Astrocyte (in vitro differentiated cells and primary cell): ENCODE measurements around the gene EMD. TPM values are rescaled to one million over a fixed set of nuclear protein-coding genes. Genes with fewer than 3 reads are reported as not detected.

ENCODE experiments used
- DNase-seq: peaks from one replicate; pipeline ENCODE4 v3.0.0-alpha.2; 2010; ENCODE audit warnings: low read depth
- FAIRE-seq: peaks from 2 replicates; lab custom pipeline; 2011; peaks lifted over from hg19 to GRCh38; lab: Jason Lieb, UNC
- H2AFZ ChIP-seq: 2 replicates; pipeline ENCODE4 v1.6.0; 2012; ENCODE audit warnings: low read depth, low read length, inconsistent platforms
- H3K27ac ChIP-seq: 2 replicates; pipeline ENCODE4 v1.5.1; 2011; ENCODE audit warnings: low read depth, low read length, inconsistent platforms
- H3K27me3 ChIP-seq: 2 replicates; pipeline ENCODE4 v1.6.0; 2011; ENCODE audit warnings: low read length, inconsistent platforms; ENCODE audit not compliant: insufficient read depth
- H3K36me3 ChIP-seq: 2 replicates; pipeline ENCODE4 v1.5.1; 2011; ENCODE audit warnings: low read length, inconsistent platforms; ENCODE audit not compliant: insufficient read depth
- H3K4me1 ChIP-seq: 2 replicates; pipeline ENCODE4 v1.5.1; 2011; ENCODE audit warnings: low read length, inconsistent platforms; ENCODE audit not compliant: insufficient read depth
- H3K4me2 ChIP-seq: 2 replicates; pipeline ENCODE4 v1.6.0; 2012; ENCODE audit warnings: low read length, inconsistent platforms
- H3K4me3 ChIP-seq: 2 replicates; pipeline ENCODE4 v1.5.1; 2011; ENCODE audit warnings: low read depth, mild to moderate bottlenecking, low read length, inconsistent platforms; ENCODE audit not compliant: insufficient read depth
- H3K79me2 ChIP-seq: 2 replicates; pipeline ENCODE4 v1.6.0; 2012; ENCODE audit warnings: mild to moderate bottlenecking, low read length, inconsistent platforms; ENCODE audit not compliant: insufficient read depth
- H3K9ac ChIP-seq: 2 replicates; pipeline ENCODE4 v1.6.0; 2012; ENCODE audit warnings: mild to moderate bottlenecking, low read length, inconsistent platforms
- H3K9me3 ChIP-seq: 2 replicates; pipeline ENCODE4 v1.5.1; 2012; ENCODE audit warnings: low read depth, mild to moderate bottlenecking, low read length, inconsistent platforms; ENCODE audit not compliant: insufficient read depth
- H4K20me1 ChIP-seq: 2 replicates; pipeline ENCODE4 v1.6.0; 2012; ENCODE audit warnings: low read length, inconsistent platforms; ENCODE audit not compliant: insufficient read depth
- H3K27ac Mint-ChIP-seq: one replicate; pipeline ENCODE4 v1.8.0; 2021; ENCODE audit warnings: mild to moderate bottlenecking, mixed read lengths; ENCODE audit not compliant: unreplicated experiment
- H3K27me3 Mint-ChIP-seq: one replicate; pipeline ENCODE4 v1.8.0; 2021; ENCODE audit warnings: low read depth, mixed read lengths; ENCODE audit not compliant: unreplicated experiment
- H3K36me3 Mint-ChIP-seq: one replicate; pipeline ENCODE4 v1.8.0; 2021; ENCODE audit warnings: low read depth, mixed read lengths; ENCODE audit not compliant: unreplicated experiment
- H3K4me1 Mint-ChIP-seq: one replicate; pipeline ENCODE4 v1.8.0; 2021; ENCODE audit warnings: low read depth, mixed read lengths; ENCODE audit not compliant: unreplicated experiment
- H3K4me3 Mint-ChIP-seq: one replicate; pipeline ENCODE4 v1.8.0; 2021; ENCODE audit warnings: mild to moderate bottlenecking, moderate library complexity, mixed read lengths; ENCODE audit not compliant: unreplicated experiment
- H3K9me3 Mint-ChIP-seq: one replicate; pipeline ENCODE4 v1.8.0; 2021; ENCODE audit warnings: mild to moderate bottlenecking, mixed read lengths; ENCODE audit not compliant: unreplicated experiment
- EZH2 ChIP-seq: IDR thresholded peaks from 2 replicates; pipeline ENCODE4 v1.6.1; 2012; ENCODE audit warnings: mild to moderate bottlenecking, low read length, inconsistent platforms; ENCODE audit not compliant: insufficient read depth
- total RNA-seq: library from RNA; stranded (reverse); gene quantifications from 2 replicates; pipeline ENCODE4 v1.2.1, GENCODE V29; 2021
- TF ChIP-seq, protein P1 (sequence below): IDR thresholded peaks from 2 replicates; pipeline ENCODE4 v1.5.1; 2011; ENCODE audit warnings: low read depth, mild to moderate bottlenecking, inconsistent platforms, low read length, moderate library complexity; ENCODE audit not compliant: insufficient read depth

Gene EMD
- total RNA-seq, 1 donor from 2014 or later, result 75.6 TPM

GRCh38 chrX:154426916-154427770 lies 48.0 kb downstream of the EMD start:
- no peaks in the 10 kb centered on the region for H3K27me3 Mint-ChIP-seq
- Histone ChIP-seq H3K9ac (no peak overlapping the region), H3K4me3 (no peak overlapping the region), H3K27ac (no peak overlapping the region), H3K9me3 (no peaks in the 10 kb centered on the region), H3K4me2 (no peak overlapping the region), H3K79me2 (peaks cover 29% of the 10 kb centered on the region), H3K4me1 (no peaks in the 10 kb centered on the region), H3K27me3 (no peaks in the 10 kb centered on the region), H2AFZ (no peak overlapping the region), H3K36me3 (no peaks in the 10 kb centered on the region), H4K20me1 (peaks cover 21% of the 10 kb centered on the region)
- FAIRE-seq, result no peak
- H3K36me3 Mint-ChIP-seq, result no peaks in the 10 kb centered on the region
- peaks cover 16% of the 10 kb centered on the region for H3K4me1 Mint-ChIP-seq
- no peaks in the 10 kb centered on the region for H3K9me3 Mint-ChIP-seq
- H3K27ac Mint-ChIP-seq, result no peak overlapping the region
- TF ChIP-seq EZH2, result no peak
- TF ChIP-seq, protein P1, sequence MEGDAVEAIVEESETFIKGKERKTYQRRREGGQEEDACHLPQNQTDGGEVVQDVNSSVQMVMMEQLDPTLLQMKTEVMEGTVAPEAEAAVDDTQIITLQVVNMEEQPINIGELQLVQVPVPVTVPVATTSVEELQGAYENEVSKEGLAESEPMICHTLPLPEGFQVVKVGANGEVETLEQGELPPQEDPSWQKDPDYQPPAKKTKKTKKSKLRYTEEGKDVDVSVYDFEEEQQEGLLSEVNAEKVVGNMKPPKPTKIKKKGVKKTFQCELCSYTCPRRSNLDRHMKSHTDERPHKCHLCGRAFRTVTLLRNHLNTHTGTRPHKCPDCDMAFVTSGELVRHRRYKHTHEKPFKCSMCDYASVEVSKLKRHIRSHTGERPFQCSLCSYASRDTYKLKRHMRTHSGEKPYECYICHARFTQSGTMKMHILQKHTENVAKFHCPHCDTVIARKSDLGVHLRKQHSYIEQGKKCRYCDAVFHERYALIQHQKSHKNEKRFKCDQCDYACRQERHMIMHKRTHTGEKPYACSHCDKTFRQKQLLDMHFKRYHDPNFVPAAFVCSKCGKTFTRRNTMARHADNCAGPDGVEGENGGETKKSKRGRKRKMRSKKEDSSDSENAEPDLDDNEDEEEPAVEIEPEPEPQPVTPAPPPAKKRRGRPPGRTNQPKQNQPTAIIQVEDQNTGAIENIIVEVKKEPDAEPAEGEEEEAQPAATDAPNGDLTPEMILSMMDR, result no peak
- H3K4me3 Mint-ChIP-seq, result peak overlapping the region; percentile 62
- no peak for DNase-seq

DNA sequence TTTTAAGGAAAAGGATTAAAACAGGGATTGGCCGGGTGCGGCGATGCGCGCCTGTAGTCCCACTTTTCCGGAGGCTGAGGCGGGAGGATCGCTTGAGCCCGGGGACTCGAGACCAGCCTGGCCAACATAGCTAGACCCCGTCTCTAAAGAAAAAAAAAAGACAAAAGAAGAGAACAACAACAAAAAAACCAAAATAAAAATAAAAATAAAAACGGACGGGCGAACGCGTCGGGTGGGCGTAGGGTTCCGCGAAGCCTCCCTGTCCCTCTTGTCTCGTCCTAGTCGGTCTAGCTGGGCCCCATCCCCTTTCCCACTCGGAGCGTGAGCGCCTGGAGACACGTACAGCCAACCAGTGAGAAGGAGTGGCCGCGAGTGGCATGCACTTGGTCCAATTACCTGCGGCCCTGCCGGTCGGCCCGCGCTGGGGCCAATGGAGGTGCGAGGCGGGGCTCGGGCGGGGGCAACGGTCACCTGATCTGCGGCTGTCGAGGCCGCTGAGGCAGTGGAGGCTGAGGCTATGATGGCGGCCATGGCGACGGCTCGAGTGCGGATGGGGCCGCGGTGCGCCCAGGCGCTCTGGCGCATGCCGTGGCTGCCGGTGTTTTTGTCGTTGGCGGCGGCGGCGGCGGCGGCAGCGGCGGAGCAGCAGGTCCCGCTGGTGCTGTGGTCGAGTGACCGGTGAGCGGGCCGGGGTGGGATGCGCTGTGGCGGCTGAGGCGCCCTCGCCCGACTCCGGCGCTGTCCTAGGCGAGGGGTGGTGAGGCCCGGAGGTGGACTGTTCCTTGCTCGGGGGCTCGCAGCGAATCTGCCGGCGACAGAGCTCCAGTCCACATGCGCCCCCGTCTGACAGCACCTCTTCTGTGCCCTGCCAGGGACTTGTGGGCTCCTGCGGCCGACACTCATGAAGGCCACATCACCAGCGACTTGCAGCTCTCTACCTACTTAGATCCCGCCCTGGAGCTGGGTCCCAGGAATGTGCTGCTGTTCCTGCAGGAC lies 49.4 kb downstream of the EMD start, which contains the start of gene ATP6AP1:
ATP6AP1 (plus strand) TSS at position 502 of the 996 bp plus-strand sequence; CDS start at position 518, 16 bp downstream.
- no peaks in the 10 kb centered on the region for H3K4me1 ChIP-seq
- H3K4me2 ChIP-seq, result peak within 1 kb of the TSS; percentile 86
- H3K9ac ChIP-seq, result peak within 1 kb of the TSS; percentile 67
- H2AFZ ChIP-seq, result peak within 1 kb of the TSS; percentile 56
- no peaks in the 10 kb centered on the region for H3K9me3 ChIP-seq
- FAIRE-seq, result no peak
- no peaks in the 10 kb centered on the region for H3K36me3 ChIP-seq
- H3K4me3 Mint-ChIP-seq, result peak within 1 kb of the TSS; percentile 82
- H4K20me1 ChIP-seq, result peaks cover 21% of the 10 kb centered on the region
- no peaks in the 10 kb centered on the region for H3K36me3 Mint-ChIP-seq
- peaks cover 16% of the 10 kb centered on the region for H3K4me1 Mint-ChIP-seq
- peaks cover 29% of the 10 kb centered on the region for H3K79me2 ChIP-seq
- no peaks in the 10 kb centered on the region for H3K27me3 Mint-ChIP-seq
- H3K27ac ChIP-seq, result peak within 1 kb of the TSS; percentile 19
- peak; percentile 92 for DNase-seq
- TF ChIP-seq EZH2, result no peak
- TF ChIP-seq, protein P1, result no peak
- peak within 1 kb of the TSS; percentile 66 for H3K4me3 ChIP-seq
- H3K27ac Mint-ChIP-seq, result peak within 1 kb of the TSS; percentile 47
- no peaks in the 10 kb centered on the region for H3K27me3 ChIP-seq
- H3K9me3 Mint-ChIP-seq, result no peaks in the 10 kb centered on the region
